ENCODE data around the gene VAV2.

VAV2 gene

GRCh38 chr9:133971121-133971951 is 20.8 kb downstream of the VAV2 start:
- H3K36me3 ChIP-seq = no peaks in the 10 kb centered on the region
- TF ChIP-seq CTCF (IDR thresholded peaks at IDR 0.05) = no peak
- no peak overlapping the region for H3K27ac ChIP-seq
- no peak overlapping the region for H3K4me3 ChIP-seq (ENCODE audit: low read depth in 1 of 2, low read length in 1 of 2)
- no peaks in the 10 kb centered on the region for H3K4me1 ChIP-seq (ENCODE audit: control insufficient read depth in 1 of 2, insufficient read depth in 1 of 2, low read depth in 1 of 2, low read length in 1 of 2)
- no peaks in the 10 kb centered on the region for H3K9me3 ChIP-seq
- H3K27me3 ChIP-seq = no peaks in the 10 kb centered on the region

- Histone ChIP-seq H3K4me1 (ENCODE audit: control insufficient read depth in 1 of 2, insufficient read depth in 1 of 2, low read depth in 1 of 2, low read length in 1 of 2) (no peaks in the 10 kb centered on the region), H3K36me3 (no peaks in the 10 kb centered on the region), H3K27me3 (no peaks in the 10 kb centered on the region)
These were observed 21.5 kb downstream of the VAV2 start for GRCh38 chr9:133970581-133971058.

GRCh38 chr9:133969681-133970580 is 22.2 kb downstream of the VAV2 start:
- Histone ChIP-seq H3K4me3 (ENCODE audit: low read depth in 1 of 2, low read length in 1 of 2) (no peak overlapping the region), H3K9me3 (no peaks in the 10 kb centered on the region), H3K4me1 (ENCODE audit: control insufficient read depth in 1 of 2, insufficient read depth in 1 of 2, low read depth in 1 of 2, low read length in 1 of 2) (no peaks in the 10 kb centered on the region), H3K36me3 (no peaks in the 10 kb centered on the region), H3K27ac (no peak overlapping the region), H3K27me3 (no peaks in the 10 kb centered on the region)
- TF ChIP-seq CTCF (IDR thresholded peaks at IDR 0.05) = no peak

More at GRCh38 chr9:133970581-133971058, 21.5 kb downstream of the VAV2 start:
- Histone ChIP-seq H3K4me3 (ENCODE audit: low read depth in 1 of 2, low read length in 1 of 2) (no peak overlapping the region), H3K9me3 (no peaks in the 10 kb centered on the region), H3K27ac (no peak overlapping the region)
- no peak for TF ChIP-seq CTCF (IDR thresholded peaks at IDR 0.05)

- Histone ChIP-seq H3K4me1 (ENCODE audit: control insufficient read depth in 1 of 2, insufficient read depth in 1 of 2, low read depth in 1 of 2, low read length in 1 of 2) (no peaks in the 10 kb centered on the region), H3K36me3 (no peaks in the 10 kb centered on the region), H3K4me3 (ENCODE audit: low read depth in 1 of 2, low read length in 1 of 2) (no peak overlapping the region), H3K9me3 (no peaks in the 10 kb centered on the region), H3K27ac (no peak overlapping the region), H3K27me3 (no peaks in the 10 kb centered on the region)
- TF ChIP-seq CTCF (IDR thresholded peaks at IDR 0.05) = no peak
These were observed 23.0 kb downstream of the VAV2 start for GRCh38 chr9:133968966-133969617.

- Histone ChIP-seq H3K9me3 (no peaks in the 10 kb centered on the region), H3K36me3 (no peaks in the 10 kb centered on the region), H3K4me3 (ENCODE audit: low read depth in 1 of 2, low read length in 1 of 2) (no peak overlapping the region), H3K4me1 (ENCODE audit: control insufficient read depth in 1 of 2, insufficient read depth in 1 of 2, low read depth in 1 of 2, low read length in 1 of 2) (no peaks in the 10 kb centered on the region), H3K27ac (no peak overlapping the region), H3K27me3 (no peaks in the 10 kb centered on the region)
- TF ChIP-seq CTCF (IDR thresholded peaks at IDR 0.05) = no peak
These were observed 23.7 kb downstream of the VAV2 start for GRCh38 chr9:133968428-133968827.
